Omental fat pad (tissue), 4 donors: ENCODE results near the gene NXPE3. TPM values are rescaled to one million over a fixed set of nuclear protein-coding genes. Genes with fewer than 3 reads are reported as not detected.

Experiments used
- ATAC-seq: fragments of 150-250 bp; one replicate; pipeline ENCODE4 v1.9.1; 2016; ENCODE audit warnings: mild to moderate bottlenecking, moderate library complexity; ENCODE audit not compliant: low FRiP score
- DNase-seq: peaks from one replicate; pipeline ENCODE4 v3.0.0-alpha.2; 2019; ENCODE audit warnings: low spot score
- CTCF ChIP-seq, 3 donors: fragments of 450-650 bp; IDR thresholded peaks; one replicate each; pipeline ENCODE4 v1.5.1; 2016 to 2017; ENCODE audit warnings: antibody characterized with exemption in 3 of 3, mild to moderate bottlenecking in 3 of 3, moderate library complexity in 2 of 3
- total RNA-seq, 4 donors: library from RNA; depleted of rRNA; stranded (reverse); fragments of >200 nt; gene quantifications; one replicate each; pipeline ENCODE4 v1.1.0, GENCODE V29; 2016

NXPE3 gene
- total RNA-seq, 4 donors from 2014 or later: 6.5 to 22.9 (median 10.7) TPM

GRCh38 chr3:101829437-101829830, 50.4 kb downstream of the NXPE3 start:
- no peak for TF ChIP-seq CTCF (IDR thresholded peaks at IDR 0.05)
- DNase-seq: no peak
- no peak for ATAC-seq

GRCh38 chr3:101829874-101830273, 50.9 kb downstream of the NXPE3 start:
- DNase-seq (no peak), ATAC-seq (no peak)
- no peak for TF ChIP-seq CTCF (IDR thresholded peaks at IDR 0.05)

GRCh38 chr3:101833446-101833974, 54.5 kb downstream of the NXPE3 start:
- DNase-seq (no peak), ATAC-seq (no peak)
- no peak for TF ChIP-seq CTCF (IDR thresholded peaks at IDR 0.05)

- no peak for ATAC-seq
- TF ChIP-seq CTCF (IDR thresholded peaks at IDR 0.05): no peak
- DNase-seq: no peak
These were observed 56.7 kb downstream of the NXPE3 start for GRCh38 chr3:101835676-101836075.

GRCh38 chr3:101836160-101836559, 57.1 kb downstream of the NXPE3 start:
- no peak for TF ChIP-seq CTCF (IDR thresholded peaks at IDR 0.05)
- DNase-seq (no peak), ATAC-seq (no peak)

GRCh38 chr3:101836652-101837598, 57.9 kb downstream of the NXPE3 start:
- TF ChIP-seq CTCF (IDR thresholded peaks at IDR 0.05): no peak
- DNase-seq (no peak), ATAC-seq (no peak)

- TF ChIP-seq CTCF (IDR thresholded peaks at IDR 0.05): no peak
- DNase-seq: no peak
- ATAC-seq: no peak
These were observed 59.7 kb downstream of the NXPE3 start for GRCh38 chr3:101838691-101839090.
